ENCODE measurements around the gene PRCD.

PRCD gene, protein sequence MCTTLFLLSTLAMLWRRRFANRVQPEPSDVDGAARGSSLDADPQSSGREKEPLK

DNA sequence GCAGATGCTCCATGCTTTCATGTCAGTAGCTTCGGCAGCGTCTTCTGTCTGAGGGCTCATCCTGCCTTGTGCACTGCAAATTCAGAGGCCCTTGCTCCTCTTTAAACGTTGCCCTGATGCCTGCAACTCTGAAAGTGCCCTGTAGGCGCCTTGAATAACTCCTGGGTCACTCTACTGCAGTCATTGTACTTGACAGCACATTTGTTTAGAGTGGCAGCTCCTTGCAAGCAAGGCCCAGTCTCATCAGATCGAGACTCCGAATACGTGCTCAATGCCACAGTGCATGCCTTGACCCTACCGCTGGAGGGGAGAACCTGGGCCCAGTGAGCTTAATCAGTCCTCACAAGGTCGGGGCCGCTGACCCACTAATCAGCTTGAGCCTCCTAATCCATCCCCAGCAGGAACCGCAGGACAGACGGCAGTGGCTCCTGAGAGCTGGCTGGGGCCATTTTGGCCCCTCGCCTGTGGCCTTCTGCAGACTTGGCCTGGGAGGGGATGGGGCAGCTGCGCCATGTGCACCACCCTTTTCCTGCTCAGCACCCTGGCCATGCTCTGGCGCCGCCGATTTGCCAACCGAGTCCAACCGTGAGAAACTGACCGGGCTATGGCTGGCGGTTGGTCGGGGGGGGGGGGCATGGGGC lies at the start of gene PRCD:
PRCD (plus strand) TSS at position 414 of the 641 bp plus-strand sequence; CDS start at position 512, 98 bp downstream.
- H3K4me3 ChIP-seq (replicated peaks; ENCODE audit: low read depth, low read length) = peak within 1 kb of the TSS; percentile 73
- no peak for DNase-seq (ENCODE audit: low read depth)

DNA sequence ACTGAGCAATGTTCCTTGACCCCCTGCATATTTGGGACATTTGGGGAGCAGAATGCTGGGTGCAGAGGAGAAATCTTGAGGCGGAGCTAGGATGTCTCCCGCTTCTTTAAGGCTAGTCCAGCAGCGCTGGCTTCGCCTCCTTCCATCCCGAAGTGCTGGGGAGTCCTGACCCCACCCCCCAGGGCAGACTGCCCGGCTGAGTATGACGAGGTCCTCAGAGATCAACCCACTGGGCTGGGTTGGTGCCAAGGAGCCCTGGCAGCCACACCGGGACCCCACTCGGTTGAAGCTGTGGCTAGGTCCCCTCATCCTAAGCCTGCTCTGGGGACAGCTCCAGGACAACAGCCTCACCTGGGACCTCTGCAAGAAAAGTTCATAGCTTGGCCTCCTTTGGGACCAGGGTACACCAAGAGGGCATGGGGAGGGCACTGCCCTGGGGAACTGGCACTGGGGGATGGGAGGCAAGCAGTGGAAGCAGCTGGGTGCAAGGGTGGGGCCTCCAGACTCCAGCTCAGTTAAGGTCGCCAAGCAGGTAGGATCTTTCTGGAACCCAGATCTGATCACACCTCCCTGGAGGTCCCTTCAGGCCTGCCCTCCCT lies 49.6 kb upstream of the PRCD start:
- H3K4me3 ChIP-seq (replicated peaks; ENCODE audit: low read depth, low read length) = no peak overlapping the region
- TF ChIP-seq, protein P1, sequence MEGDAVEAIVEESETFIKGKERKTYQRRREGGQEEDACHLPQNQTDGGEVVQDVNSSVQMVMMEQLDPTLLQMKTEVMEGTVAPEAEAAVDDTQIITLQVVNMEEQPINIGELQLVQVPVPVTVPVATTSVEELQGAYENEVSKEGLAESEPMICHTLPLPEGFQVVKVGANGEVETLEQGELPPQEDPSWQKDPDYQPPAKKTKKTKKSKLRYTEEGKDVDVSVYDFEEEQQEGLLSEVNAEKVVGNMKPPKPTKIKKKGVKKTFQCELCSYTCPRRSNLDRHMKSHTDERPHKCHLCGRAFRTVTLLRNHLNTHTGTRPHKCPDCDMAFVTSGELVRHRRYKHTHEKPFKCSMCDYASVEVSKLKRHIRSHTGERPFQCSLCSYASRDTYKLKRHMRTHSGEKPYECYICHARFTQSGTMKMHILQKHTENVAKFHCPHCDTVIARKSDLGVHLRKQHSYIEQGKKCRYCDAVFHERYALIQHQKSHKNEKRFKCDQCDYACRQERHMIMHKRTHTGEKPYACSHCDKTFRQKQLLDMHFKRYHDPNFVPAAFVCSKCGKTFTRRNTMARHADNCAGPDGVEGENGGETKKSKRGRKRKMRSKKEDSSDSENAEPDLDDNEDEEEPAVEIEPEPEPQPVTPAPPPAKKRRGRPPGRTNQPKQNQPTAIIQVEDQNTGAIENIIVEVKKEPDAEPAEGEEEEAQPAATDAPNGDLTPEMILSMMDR (IDR thresholded peaks at IDR 0.05; ENCODE audit: low read length, missing control alignments) = no peak
- no peak for DNase-seq (ENCODE audit: low read depth)

More for the DNA sequence above, at the start of gene PRCD:
- TF ChIP-seq, protein P1 (IDR thresholded peaks at IDR 0.05; ENCODE audit: low read length, missing control alignments) = no peak

DNA sequence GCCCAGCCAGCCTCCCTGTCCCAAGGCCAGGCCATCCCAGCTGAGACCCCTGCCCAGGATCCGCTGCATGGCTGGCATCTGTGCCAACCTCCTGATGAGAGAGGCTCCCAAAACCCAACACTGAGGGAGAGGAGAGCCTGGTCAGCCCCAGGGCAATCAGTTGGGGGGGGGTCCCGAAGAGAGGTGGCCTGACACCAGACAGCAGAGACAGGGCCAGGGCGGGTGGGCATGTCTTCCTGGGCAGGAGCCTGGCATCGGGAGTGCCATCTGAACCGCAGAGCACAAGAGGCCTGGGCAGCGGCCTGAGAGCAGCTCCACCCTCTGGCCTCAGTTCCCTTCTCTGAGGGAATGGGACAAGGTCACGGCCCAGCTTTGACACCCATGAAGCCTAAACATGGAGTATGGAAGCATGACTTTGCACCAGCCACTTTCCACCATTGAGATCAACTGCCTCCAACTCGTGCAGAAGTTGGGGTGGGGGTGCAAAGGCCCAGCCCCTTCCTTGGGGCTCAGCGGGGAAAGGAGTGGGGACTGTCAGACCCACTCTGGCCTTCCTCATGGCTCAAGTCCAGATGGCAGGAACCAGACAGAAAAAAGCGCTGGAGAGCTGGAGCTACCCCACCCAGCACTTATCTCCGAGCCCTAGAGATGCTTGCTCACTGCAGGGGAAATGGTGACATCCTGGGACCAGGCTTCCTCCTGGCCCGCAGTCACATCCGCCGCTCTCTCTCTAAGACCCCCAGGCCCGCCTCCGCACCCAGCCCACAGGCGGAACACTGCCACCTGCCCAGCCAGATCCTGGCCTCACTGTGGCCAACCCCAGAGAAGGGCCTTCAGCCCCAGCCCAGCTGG lies 48.3 kb upstream of the PRCD start:
- no peak overlapping the region for H3K4me3 ChIP-seq (replicated peaks; ENCODE audit: low read depth, low read length)
- TF ChIP-seq, protein P1 (IDR thresholded peaks at IDR 0.05; ENCODE audit: low read length, missing control alignments) = no peak
- no peak for DNase-seq (ENCODE audit: low read depth)

DNA sequence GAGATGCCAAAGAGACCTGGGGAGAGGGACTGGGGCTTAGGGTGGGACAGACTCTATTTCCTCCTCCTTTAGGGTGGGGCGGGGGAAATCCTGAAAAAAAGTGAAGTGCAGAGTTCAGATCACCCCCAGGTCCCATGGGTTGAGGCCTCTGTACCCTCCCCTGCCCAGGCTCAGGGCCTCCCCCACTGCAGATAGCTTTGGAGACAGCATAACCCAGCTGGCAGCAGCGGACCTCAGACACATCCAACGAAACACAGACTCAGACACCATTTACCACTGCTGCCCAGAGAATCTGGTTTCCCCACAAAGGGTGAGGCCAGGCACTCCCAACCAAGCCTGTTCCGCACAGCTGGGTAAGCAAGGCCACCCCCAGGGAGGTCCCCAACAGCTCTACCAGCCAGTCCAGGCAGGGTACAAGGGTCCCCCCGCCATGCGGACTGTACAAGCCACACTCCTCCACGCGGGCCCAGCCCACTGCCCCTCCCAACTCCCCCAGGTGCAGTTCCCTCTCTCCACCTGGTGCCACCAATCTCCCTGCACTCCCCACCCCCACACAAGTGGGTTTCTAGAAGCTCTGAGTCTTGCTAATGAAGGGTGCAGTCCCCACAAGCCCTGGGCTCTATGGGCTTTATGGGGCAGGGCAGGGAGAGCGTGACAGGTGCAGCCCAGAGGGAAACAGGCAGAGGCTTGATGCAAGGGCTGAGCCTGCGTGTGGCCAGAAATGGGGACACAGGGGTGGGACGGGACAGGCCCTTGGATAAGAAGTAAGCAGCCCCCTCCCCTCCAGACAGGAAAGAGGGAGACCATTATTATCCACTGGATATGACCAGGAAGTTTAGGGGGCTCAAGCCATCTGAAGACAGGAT lies 47.5 kb upstream of the PRCD start:
- peak overlapping the region; percentile 18 for H3K4me3 ChIP-seq (replicated peaks; ENCODE audit: low read depth, low read length)
- DNase-seq (ENCODE audit: low read depth) = no peak
- TF ChIP-seq, protein P1 (IDR thresholded peaks at IDR 0.05; ENCODE audit: low read length, missing control alignments) = no peak

DNA sequence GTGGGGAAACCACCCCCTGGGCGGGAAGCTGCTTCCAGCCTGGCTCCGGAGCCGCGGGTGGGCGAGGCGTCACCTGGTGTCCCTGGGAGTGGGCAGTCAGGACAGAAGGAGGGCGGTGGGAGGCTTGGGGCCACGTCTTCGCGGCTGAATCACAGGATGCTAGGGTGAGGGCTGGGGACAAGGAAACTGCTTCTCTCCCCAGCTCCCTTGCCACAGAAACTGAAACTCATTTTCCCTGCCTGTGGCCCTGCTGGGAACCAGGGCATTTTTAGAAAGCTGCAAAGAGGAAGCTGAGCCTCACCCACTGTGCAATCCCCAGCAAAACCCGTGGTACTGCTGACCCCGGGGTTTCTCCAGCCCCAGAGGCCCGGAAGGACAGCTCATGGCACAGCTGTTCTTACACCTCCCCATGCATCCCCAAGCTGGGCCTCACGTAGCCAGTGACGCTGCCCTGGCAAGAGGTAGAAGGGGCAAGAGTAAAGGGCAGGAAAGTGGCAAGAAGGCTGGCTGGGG lies 46.8 kb upstream of the PRCD start:
- TF ChIP-seq, protein P1 (IDR thresholded peaks at IDR 0.05; ENCODE audit: low read length, missing control alignments) = no peak
- H3K4me3 ChIP-seq (replicated peaks; ENCODE audit: low read depth, low read length) = peak overlapping the region; percentile 18
- DNase-seq (ENCODE audit: low read depth) = peak; percentile 87

All from fibroblast of pulmonary artery (primary cell).